HepG2 (cell line): Measurements from ENCODE around the gene SH2D3C. TPM values are rescaled to one million over a fixed set of nuclear protein-coding genes. Genes with fewer than 3 reads are reported as not detected.

Experiments used
- DMTF1 ChIP-seq: sonication (generic); formaldehyde crosslinking; IDR thresholded peaks from 2 replicates; pipeline ENCODE4 v1.4.0; 2020; ENCODE audit warnings: mild to moderate bottlenecking, missing genetic modification reagents
- HOXA5 ChIP-seq: sonication (generic); formaldehyde crosslinking; IDR thresholded peaks from 2 replicates; pipeline ENCODE4 v1.4.0; 2020; ENCODE audit warnings: missing genetic modification reagents
- KDM4B ChIP-seq: sonication (generic); formaldehyde crosslinking; IDR thresholded peaks from 2 replicates; pipeline ENCODE4 v1.4.0; 2020; ENCODE audit warnings: missing genetic modification reagents
- MAF1 ChIP-seq: sonication (generic); formaldehyde crosslinking; IDR thresholded peaks from 2 replicates; pipeline ENCODE4 v1.5.0; 2020; ENCODE audit warnings: missing genetic modification reagents, borderline replicate concordance
- NFIC ChIP-seq: IDR thresholded peaks from 2 replicates; pipeline ENCODE4 v1.6.1; 2012; ENCODE audit warnings: mild to moderate bottlenecking, low read length, inconsistent platforms
- PHF21A ChIP-seq: sonication (generic); formaldehyde crosslinking; IDR thresholded peaks from 2 replicates; pipeline ENCODE4 v1.5.0; 2020; ENCODE audit warnings: mild to moderate bottlenecking, missing genetic modification reagents
- PLRG1 ChIP-seq: fragments of 450-650 bp; conservative IDR thresholded peaks from 2 replicates; pipeline ENCODE4 v1.6.1; 2016
- PLSCR1 ChIP-seq: sonication (generic); formaldehyde crosslinking; IDR thresholded peaks from 2 replicates; pipeline ENCODE4 v1.5.0; 2020; ENCODE audit warnings: missing genetic modification reagents, mild to moderate bottlenecking, borderline replicate concordance
- RBM39 ChIP-seq: fragments of 200-400 bp; formaldehyde crosslinking; IDR thresholded peaks from one replicate; pipeline ENCODE4 v1.6.1; 2018; ENCODE audit warnings: antibody characterized with exemption, mild to moderate bottlenecking, low read depth, low read length; ENCODE audit not compliant: poor library complexity, severe bottlenecking
- RELA ChIP-seq: sonication (generic); formaldehyde crosslinking; IDR thresholded peaks from 2 replicates; pipeline ENCODE4 v1.4.0; 2020; ENCODE audit warnings: missing genetic modification reagents
- SMAD1 ChIP-seq: sonication (generic); formaldehyde crosslinking; IDR thresholded peaks from 2 replicates; pipeline ENCODE4 v1.4.0; 2020; ENCODE audit warnings: missing genetic modification reagents, low read depth, mild to moderate bottlenecking, borderline replicate concordance
- SOX13 ChIP-seq, 3 experiments: fragments of 450-650 bp in 1 of 3; sonication (generic) in 1 of 3; formaldehyde crosslinking in 1 of 3; IDR thresholded peaks in 2 of 3; conservative IDR thresholded peaks in 1 of 3; 2 replicates each; pipeline versions ENCODE4 v1.5.0 to v1.6.1; 2016 to 2020; ENCODE audit warnings: antibody characterized with exemption in 1 of 3, mild to moderate bottlenecking in 1 of 3, missing compliant biosample characterization in 1 of 3, missing genetic modification reagents in 1 of 3, moderate library complexity in 1 of 3
- SRF ChIP-seq: IDR thresholded peaks from 2 replicates; pipeline ENCODE4 v1.6.1; 2011; ENCODE audit warnings: mild to moderate bottlenecking, low read depth, low read length, moderate library complexity
- TERF1 ChIP-seq: sonication (generic); formaldehyde crosslinking; IDR thresholded peaks from 2 replicates; pipeline ENCODE4 v1.8.0; 2022; ENCODE audit warnings: mild to moderate bottlenecking, missing genetic modification reagents, moderate library complexity
- TFAP4 ChIP-seq: sonication (generic); IDR thresholded peaks from 2 replicates; pipeline ENCODE4 v1.6.1; 2016; ENCODE audit warnings: low read depth, borderline replicate concordance
- ZC3H13 ChIP-seq: sonication (generic); formaldehyde crosslinking; IDR thresholded peaks from 2 replicates; pipeline ENCODE4 v1.8.1; 2023; ENCODE audit warnings: mild to moderate bottlenecking, missing genetic modification reagents, moderate library complexity
- ZFY ChIP-seq: sonication (generic); formaldehyde crosslinking; IDR thresholded peaks from 2 replicates; pipeline ENCODE4 v1.4.0; 2020; ENCODE audit warnings: missing genetic modification reagents
- ZNF207 ChIP-seq: fragments of 450-650 bp; IDR thresholded peaks from 2 replicates; pipeline ENCODE4 v1.6.1; 2016; ENCODE audit warnings: antibody characterized with exemption, borderline replicate concordance
- ZNF317 ChIP-seq: sonication (generic); formaldehyde crosslinking; IDR thresholded peaks from 2 replicates; pipeline ENCODE4 v1.5.0; 2020; ENCODE audit warnings: mild to moderate bottlenecking, missing genetic modification reagents
- ZNF615 ChIP-seq: sonication (generic); formaldehyde crosslinking; IDR thresholded peaks from 2 replicates; pipeline ENCODE4 v1.5.0; 2020; ENCODE audit warnings: mild to moderate bottlenecking, missing genetic modification reagents, borderline replicate concordance
- ZNF883 ChIP-seq: sonication (generic); formaldehyde crosslinking; IDR thresholded peaks from 2 replicates; pipeline ENCODE4 v1.5.1; 2020; ENCODE audit warnings: mild to moderate bottlenecking, missing genetic modification reagents; ENCODE audit errors: not compliant biosample characterization
- ZSCAN5A ChIP-seq: sonication (generic); formaldehyde crosslinking; IDR thresholded peaks from 2 replicates; pipeline ENCODE4 v1.8.0; 2022; ENCODE audit warnings: mild to moderate bottlenecking, missing genetic modification reagents, borderline replicate concordance
- polyA plus RNA-seq, 8 experiments: library from polyadenylated mRNA; depleted of rRNA in 3 of 8; stranded (reverse) in 7 of 8; unstranded in 1 of 8; fragments of >200 nt; fragmentation: Illumina TruSeq in 4 of 8; extraction: Trizol in 4 of 8; gene quantifications; 2 replicates each; pipeline versions ENCODE4 v1.2.1 to v1.2.3, GENCODE V29; 2011 to 2016; ENCODE audit warnings: low read depth in 4 of 8, missing spikeins in 1 of 8, mixed read lengths in 1 of 8; ENCODE audit not compliant: insufficient read depth in 1 of 8
- total RNA-seq, 5 experiments: library from RNA; depleted of rRNA; stranded (reverse); fragments of >200 nt; fragmentation: Illumina TruSeq; extraction: Trizol; gene quantifications; 2 replicates each; pipeline ENCODE4 v1.2.3, GENCODE V29; 2016; ENCODE audit warnings: low read depth in 1 of 5

The SH2D3C gene
- total and polyA plus RNA-seq, 2 of the 13 experiments (the other 11 are each of a cell fraction or from before 2014, with no cell fraction given), result not detected

- peak; percentile 45; the same call in 1 of the 2 replicates for TF ChIP-seq SMAD1 (CRISPR knock-in tag)
- TF ChIP-seq SRF, result no peak
- no peak for TF ChIP-seq PLRG1
- no peak for TF ChIP-seq ZNF317
- no peak for TF ChIP-seq ZSCAN5A (CRISPR knock-in tag)
- TF ChIP-seq PHF21A, result no peak
- TF ChIP-seq PLSCR1 (CRISPR knock-in tag), result no peak
- peak; percentile 13; the same call in 1 of the 2 replicates for TF ChIP-seq TFAP4
- 0 out of 2 replicates have a peak, but pooled peaks have one; percentile 61 for TF ChIP-seq HOXA5 (CRISPR knock-in tag)
- TF ChIP-seq ZNF883, result no peak
- no peak for TF ChIP-seq ZNF207
- TF ChIP-seq RBM39, result no peak
- TF ChIP-seq ZC3H13 (CRISPR knock-in tag), result no peak
- TF ChIP-seq ZNF615 (CRISPR knock-in tag), result no peak
- TF ChIP-seq TERF1 (CRISPR knock-in tag), result no peak
- no peak for TF ChIP-seq MAF1
- no peak for TF ChIP-seq SOX13 (IDR thresholded peaks at IDR 0.05)
- 0 out of 4 replicates have a peak, but pooled peaks of 1 of the 2 experiments have one; percentile 35 for TF ChIP-seq SOX13 (CRISPR knock-in tag; conservative IDR thresholded peaks at IDR 0.05 in 1 of 2, IDR thresholded peaks at IDR 0.05 in 1 of 2)
- TF ChIP-seq RELA (CRISPR knock-in tag), result no peak
- no peak for TF ChIP-seq NFIC
- no peak; the same call in 1 of the 2 replicates for TF ChIP-seq KDM4B (CRISPR knock-in tag)
- no peak for TF ChIP-seq DMTF1 (CRISPR knock-in tag)
- TF ChIP-seq ZFY (CRISPR knock-in tag), result peak; percentile 65
Measured at GRCh38 chr9:127825319-127826051, 47.0 kb upstream of the SH2D3C start (continued).
